Osteocyte (in vitro differentiated cells): ENCODE measurements around the gene PRKG1. TPM values are rescaled to one million over a fixed set of nuclear protein-coding genes. Genes with fewer than 3 reads are reported as not detected.

Experiments used
- DNase-seq: peaks from one replicate; pipeline ENCODE4 v3.0.0; 2021; ENCODE audit warnings: mixed read lengths; ENCODE audit not compliant: unreplicated experiment; ENCODE audit errors: extremely low spot score
- H3K27ac Mint-ChIP-seq: one replicate; pipeline ENCODE4 v1.8.0; 2021; ENCODE audit warnings: mild to moderate bottlenecking, mixed read lengths; ENCODE audit not compliant: unreplicated experiment
- H3K27me3 Mint-ChIP-seq: one replicate; pipeline ENCODE4 v1.8.0; 2021; ENCODE audit warnings: mixed read lengths; ENCODE audit not compliant: unreplicated experiment
- H3K36me3 Mint-ChIP-seq: one replicate; pipeline ENCODE4 v1.8.0; 2021; ENCODE audit warnings: mixed read lengths; ENCODE audit not compliant: unreplicated experiment
- H3K4me1 Mint-ChIP-seq: one replicate; pipeline ENCODE4 v1.8.0; 2021; ENCODE audit warnings: mixed read lengths; ENCODE audit not compliant: unreplicated experiment
- H3K4me3 Mint-ChIP-seq: one replicate; pipeline ENCODE4 v1.8.0; 2021; ENCODE audit warnings: mild to moderate bottlenecking, moderate library complexity, mixed read lengths; ENCODE audit not compliant: unreplicated experiment
- H3K9me3 Mint-ChIP-seq: one replicate; pipeline ENCODE4 v1.8.0; 2021; ENCODE audit warnings: mixed read lengths; ENCODE audit not compliant: unreplicated experiment
- CTCF ChIP-seq: fragments of 200-600 bp; sonication (generic); IDR thresholded peaks from 2 replicates; pipeline ENCODE4 v1.5.0; 2021; ENCODE audit warnings: antibody characterized with exemption, mild to moderate bottlenecking, moderate library complexity
- total RNA-seq: library from RNA; stranded (reverse); gene quantifications from 2 replicates; pipeline ENCODE4 v1.2.1, GENCODE V29; 2021

PRKG1 gene
- total RNA-seq, 1 donor from 2014 or later, result 10.8 TPM

GRCh38 chr10:51230887-51231585 lies 156.7 kb downstream of the PRKG1 start:
- TF ChIP-seq CTCF, result no peak
- no peak overlapping the region for H3K27ac Mint-ChIP-seq
- H3K27me3 Mint-ChIP-seq, result no peaks in the 10 kb centered on the region
- H3K36me3 Mint-ChIP-seq, result no peaks in the 10 kb centered on the region
- no peaks in the 10 kb centered on the region for H3K9me3 Mint-ChIP-seq
- no peak overlapping the region for H3K4me3 Mint-ChIP-seq
- DNase-seq, result no peak
- peaks cover 6% of the 10 kb centered on the region for H3K4me1 Mint-ChIP-seq

GRCh38 chr10:51231754-51232153 lies 157.5 kb downstream of the PRKG1 start:
- H3K27ac Mint-ChIP-seq, result no peak overlapping the region
- no peak overlapping the region for H3K4me3 Mint-ChIP-seq
- peaks cover 6% of the 10 kb centered on the region for H3K4me1 Mint-ChIP-seq
- no peaks in the 10 kb centered on the region for H3K9me3 Mint-ChIP-seq
- DNase-seq, result no peak
- TF ChIP-seq CTCF, result no peak
- no peaks in the 10 kb centered on the region for H3K27me3 Mint-ChIP-seq
- H3K36me3 Mint-ChIP-seq, result no peaks in the 10 kb centered on the region

GRCh38 chr10:51233337-51234100 lies 159.2 kb downstream of the PRKG1 start:
- Mint-ChIP-seq H3K4me1 (peaks cover 6% of the 10 kb centered on the region), H3K36me3 (no peaks in the 10 kb centered on the region), H3K27ac (no peak overlapping the region), H3K27me3 (no peaks in the 10 kb centered on the region), H3K9me3 (no peaks in the 10 kb centered on the region), H3K4me3 (no peak overlapping the region)
- DNase-seq, result no peak
- no peak for TF ChIP-seq CTCF

- Mint-ChIP-seq H3K4me1 (peaks cover 6% of the 10 kb centered on the region), H3K27ac (no peak overlapping the region), H3K4me3 (no peak overlapping the region), H3K27me3 (no peaks in the 10 kb centered on the region), H3K9me3 (no peaks in the 10 kb centered on the region), H3K36me3 (no peaks in the 10 kb centered on the region)
- TF ChIP-seq CTCF, result no peak
- DNase-seq, result no peak
Measured at GRCh38 chr10:51235865-51236264, 161.6 kb downstream of the PRKG1 start.

GRCh38 chr10:51239006-51239405 lies 164.7 kb downstream of the PRKG1 start:
- Mint-ChIP-seq H3K4me3 (no peak overlapping the region), H3K27ac (no peak overlapping the region), H3K27me3 (no peaks in the 10 kb centered on the region), H3K36me3 (no peaks in the 10 kb centered on the region), H3K9me3 (no peaks in the 10 kb centered on the region), H3K4me1 (peaks cover 10% of the 10 kb centered on the region)
- no peak for TF ChIP-seq CTCF
- DNase-seq, result no peak
